Endometrial microvascular endothelial cells (primary cell): ENCODE measurements around the gene BBS12. TPM values are rescaled to one million over a fixed set of nuclear protein-coding genes. Genes with fewer than 3 reads are reported as not detected.

Source experiments
- in situ Hi-C: cut with HindIII; loops from 2 replicates; pipeline ENCODE4 v1.10.0; 2017; ENCODE audit warnings: low sequenced_read_pairs, low pct_unique_long_range_greater_than_20kb; ENCODE audit errors: inconsistent ontology term
- total RNA-seq: library from RNA; depleted of rRNA; stranded (reverse); fragments of >200 nt; gene quantifications from one replicate; pipeline ENCODE4 v1.2.3, GENCODE V29; 2015; ENCODE audit errors: inconsistent ontology term

BBS12 gene
- total RNA-seq, 1 donor from 2014 or later = 5.2 TPM

DNA sequence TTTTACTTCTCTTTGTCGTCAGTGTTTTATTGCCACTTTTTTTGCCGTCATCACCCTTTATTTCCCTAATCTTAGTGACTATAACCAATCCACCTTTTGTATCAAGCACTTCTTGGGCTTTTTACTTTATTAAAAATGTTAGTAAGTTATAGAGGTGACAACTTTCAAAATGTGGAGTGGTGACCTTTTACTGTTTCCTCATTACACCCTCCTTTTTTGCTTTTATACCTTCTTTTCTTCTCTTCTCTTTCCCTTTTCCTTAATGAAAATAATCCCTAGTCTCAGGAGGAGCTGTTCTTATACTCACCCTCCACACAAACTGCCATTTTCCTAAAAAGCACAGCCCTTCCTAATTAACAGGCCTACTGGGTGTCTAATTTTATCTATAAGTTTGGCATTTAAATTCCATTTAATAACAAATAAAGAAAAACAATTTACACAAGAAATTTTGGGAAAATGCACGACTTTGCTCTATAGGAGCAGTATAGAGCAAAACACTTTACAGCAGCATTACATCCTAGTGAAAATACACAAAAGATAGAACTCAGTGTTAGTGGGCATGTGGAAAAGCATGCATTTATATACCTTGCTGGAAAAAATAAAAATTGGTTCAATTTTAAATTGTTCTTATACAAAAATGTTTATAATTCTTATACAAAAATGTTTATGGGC is 27.3 kb downstream of the BBS12 start:
- in situ Hi-C loops = loop anchor here (25.0 kb wide), 1 partner anchor 153 kb away; the partner anchor contains the start of gene NUDT6

DNA sequence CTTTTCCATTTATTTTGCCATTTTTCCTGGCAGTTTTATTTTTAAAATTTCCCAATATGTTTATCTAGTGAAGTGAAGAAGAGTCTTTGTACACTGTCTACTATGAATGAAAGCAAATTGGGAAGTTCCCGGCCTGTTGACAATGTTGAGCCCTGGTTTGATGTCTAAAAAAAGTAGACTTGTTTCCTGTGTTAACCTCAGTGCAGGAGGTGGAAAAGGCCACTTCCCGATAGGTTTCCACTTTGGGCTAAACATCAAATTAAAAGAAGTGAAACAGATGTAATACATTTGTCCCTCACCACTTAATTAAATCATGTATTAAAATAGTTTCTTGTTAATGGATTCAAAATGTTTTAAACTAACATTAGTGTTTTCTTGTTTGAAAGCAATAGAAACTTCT is 30.0 kb downstream of the BBS12 start:
- in situ Hi-C loops = loop anchor here (25.0 kb wide), 1 partner anchor 150 kb away; the partner anchor contains the start of gene NUDT6

GRCh38 chr4:122762966-122763716 is 30.6 kb downstream of the BBS12 start:
- in situ Hi-C loops = loop anchor here (25.0 kb wide), 1 partner anchor 149 kb away; the partner anchor contains the start of gene NUDT6

DNA sequence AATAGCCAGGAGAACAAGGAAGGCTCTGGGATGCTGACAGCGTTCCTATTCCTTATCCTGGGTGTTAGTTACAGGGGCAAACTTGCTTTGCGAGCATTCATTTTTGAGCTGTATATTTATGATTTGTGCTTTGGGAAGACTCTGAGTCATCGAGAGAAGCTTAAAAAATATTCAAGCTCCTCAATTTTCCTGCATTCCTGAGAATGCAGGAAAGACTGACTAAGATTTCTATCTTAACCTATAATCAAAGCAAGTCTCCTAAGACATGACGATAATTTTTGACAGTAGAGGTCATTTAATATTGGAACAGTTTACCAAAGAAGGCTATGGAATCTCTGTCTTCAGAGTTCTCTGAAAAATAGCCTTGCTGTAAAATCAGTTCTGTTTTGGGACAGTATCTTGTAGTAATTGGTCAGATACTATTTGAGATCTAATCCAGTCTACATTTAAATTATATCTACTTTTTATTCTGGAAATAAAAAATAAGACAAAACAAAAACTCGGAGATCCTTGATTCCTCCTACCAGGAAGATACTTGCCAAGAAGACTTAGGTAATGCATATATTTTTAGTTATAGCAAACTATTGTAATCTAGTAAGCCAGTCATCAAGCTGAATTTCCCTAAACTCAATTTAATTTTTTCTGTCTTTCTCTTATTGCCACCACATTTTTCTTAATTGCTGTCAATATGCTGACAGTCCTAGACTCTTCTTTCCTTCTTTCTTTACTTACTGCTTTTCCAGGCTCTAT is 31.7 kb downstream of the BBS12 start:
- in situ Hi-C loops = loop anchor here (25.0 kb wide), 1 partner anchor 148 kb away; the partner anchor contains the start of gene NUDT6

GRCh38 chr4:122764821-122765215 is 32.3 kb downstream of the BBS12 start:
- in situ Hi-C loops = loop anchor here (25.0 kb wide), 1 partner anchor 147 kb away; the partner anchor contains the start of gene NUDT6

GRCh38 chr4:122765692-122766352 is 33.3 kb downstream of the BBS12 start:
- in situ Hi-C loops = loop anchor here (25.0 kb wide), 1 partner anchor 146 kb away; the partner anchor contains the start of gene NUDT6

- in situ Hi-C loops = loop anchor here (25.0 kb wide), 1 partner anchor 146 kb away; the partner anchor contains the start of gene NUDT6
Observed at GRCh38 chr4:122766353-122766705, 33.8 kb downstream of the BBS12 start.

DNA sequence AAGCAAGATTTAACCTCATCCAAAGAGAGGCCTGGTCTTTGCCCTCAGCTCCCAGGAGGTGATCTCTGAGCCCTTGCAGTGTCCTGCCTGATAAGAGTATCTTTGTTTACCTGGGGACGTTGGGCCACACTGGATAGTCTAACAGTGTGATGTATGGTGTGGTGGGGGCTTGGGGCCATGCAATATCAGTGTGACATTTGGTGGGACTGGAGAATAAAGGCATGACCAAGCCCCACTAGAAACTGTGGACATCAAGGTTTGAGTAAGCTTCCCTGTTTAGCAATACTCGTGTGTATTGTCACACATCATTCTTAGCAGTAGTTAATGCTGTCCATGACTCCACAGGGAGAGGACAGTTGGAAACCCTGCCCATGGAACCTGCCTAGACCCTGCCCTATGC is 34.4 kb downstream of the BBS12 start:
- in situ Hi-C loops = loop anchor here (25.0 kb wide), 1 partner anchor 145 kb away; the partner anchor contains the start of gene NUDT6

DNA sequence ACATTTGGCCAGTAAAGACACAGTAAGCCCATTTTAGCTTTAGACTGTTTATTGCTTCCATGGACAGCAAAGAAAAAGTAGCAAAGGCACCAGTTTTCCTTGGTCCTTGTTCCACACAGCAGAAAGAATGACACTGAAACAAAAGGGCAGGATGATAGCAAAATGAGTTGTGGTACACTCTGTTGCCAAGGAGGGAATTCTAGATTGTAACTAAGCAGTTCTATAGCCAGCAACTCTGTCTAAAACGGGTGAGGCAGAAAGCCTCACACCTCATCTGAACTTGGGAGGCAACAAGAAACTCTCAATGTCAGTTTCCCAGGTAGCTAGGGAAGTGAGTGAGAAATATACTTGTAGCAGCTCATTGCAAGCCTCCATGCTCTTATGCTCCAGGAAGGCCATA is 39.2 kb downstream of the BBS12 start:
- in situ Hi-C loops = loop anchor here (25.0 kb wide), 1 partner anchor 141 kb away; the partner anchor contains the start of gene NUDT6

DNA sequence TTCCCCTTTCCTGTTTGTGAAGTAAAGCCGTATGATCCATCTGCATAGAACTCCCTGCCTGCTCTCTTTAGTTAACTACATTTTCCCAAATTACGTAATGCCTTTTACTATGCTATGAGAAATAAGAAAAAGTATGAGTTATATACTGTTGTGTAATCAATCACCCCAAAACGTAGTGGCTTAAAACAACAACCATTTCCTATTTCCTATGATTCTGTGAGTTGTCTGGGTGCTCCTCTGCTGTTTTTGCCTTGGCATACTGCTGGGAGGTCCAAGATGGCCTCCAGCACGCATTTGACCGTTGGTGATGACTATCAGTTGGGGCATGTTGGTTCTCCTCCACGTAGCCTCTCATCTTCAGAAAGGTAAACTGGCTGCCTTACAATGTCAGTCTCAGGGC is 39.8 kb downstream of the BBS12 start:
- in situ Hi-C loops = loop anchor here (25.0 kb wide), 1 partner anchor 140 kb away; the partner anchor contains the start of gene NUDT6

- in situ Hi-C loops = loop anchor here (25.0 kb wide), 1 partner anchor 139 kb away; the partner anchor contains the start of gene NUDT6
Observed at GRCh38 chr4:122772986-122773385, 40.5 kb downstream of the BBS12 start.

- in situ Hi-C loops = no loop called here
Observed at GRCh38 chr4:122775039-122775438, 42.5 kb downstream of the BBS12 start.

DNA sequence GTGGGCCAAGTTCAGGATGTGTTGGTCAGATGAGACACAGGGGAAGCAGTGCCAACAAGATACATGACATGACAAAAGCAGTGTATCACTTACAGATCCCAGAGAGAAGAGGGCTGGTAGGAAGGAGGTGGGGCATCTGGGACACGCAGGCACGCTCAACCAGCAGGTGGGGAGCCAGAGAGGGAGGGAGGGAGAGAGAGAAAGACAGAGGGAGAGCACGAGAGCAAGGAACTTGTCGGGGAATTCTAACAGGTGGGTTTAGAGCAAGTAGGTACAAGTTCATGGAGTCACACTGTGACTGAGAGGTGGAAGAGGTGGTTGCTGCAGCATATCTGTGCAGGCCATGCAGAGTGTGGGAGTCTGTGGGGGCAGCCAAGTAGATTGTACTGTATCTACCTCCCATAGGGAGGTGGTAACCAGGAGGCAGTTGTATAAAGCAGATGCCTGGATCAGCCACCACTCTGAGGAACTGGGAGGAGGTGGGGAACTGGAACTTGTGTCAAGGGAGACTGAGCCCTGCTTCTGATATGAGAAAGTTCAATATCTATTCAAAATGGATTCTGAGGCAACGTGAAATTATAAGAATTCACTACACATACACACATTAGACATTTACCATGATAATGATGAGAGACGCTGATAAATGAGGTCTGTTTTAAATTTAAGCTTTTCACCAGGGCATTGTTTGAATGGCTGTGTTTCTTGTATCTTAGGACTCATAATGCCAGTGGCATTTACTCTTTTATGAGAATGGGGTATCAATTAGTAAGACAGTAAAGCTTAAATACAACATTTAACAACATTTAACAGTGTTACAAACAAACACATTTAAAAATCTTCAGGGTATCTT is 43.7 kb downstream of the BBS12 start:
- in situ Hi-C loops = no loop called here

- in situ Hi-C loops = no loop called here
Observed at GRCh38 chr4:122776916-122777315, 44.4 kb downstream of the BBS12 start.

GRCh38 chr4:122777846-122778673 is 45.6 kb downstream of the BBS12 start:
- in situ Hi-C loops = no loop called here

GRCh38 chr4:122781486-122781885 is 49.0 kb downstream of the BBS12 start:
- in situ Hi-C loops = no loop called here
